NCI-H146 (cell line): ENCODE data around the gene RAB11FIP5.

Experiments
- DNase-seq: peaks from one replicate; lab custom pipeline; 2025; lab: John Stamatoyannopoulos, UW

RAB11FIP5 gene

GRCh38 chr2:73033142-73033765 lies 79.5 kb downstream of the RAB11FIP5 start:
- DNase-seq, result no peak

GRCh38 chr2:73032702-73033097 lies 80.0 kb downstream of the RAB11FIP5 start:
- no peak for DNase-seq

- no peak for DNase-seq
Observed at GRCh38 chr2:73031725-73032701, 80.7 kb downstream of the RAB11FIP5 start.

- no peak for DNase-seq
Observed at GRCh38 chr2:73031095-73031678, 81.6 kb downstream of the RAB11FIP5 start.

GRCh38 chr2:73028841-73029240 lies 83.9 kb downstream of the RAB11FIP5 start:
- DNase-seq, result no peak

DNA sequence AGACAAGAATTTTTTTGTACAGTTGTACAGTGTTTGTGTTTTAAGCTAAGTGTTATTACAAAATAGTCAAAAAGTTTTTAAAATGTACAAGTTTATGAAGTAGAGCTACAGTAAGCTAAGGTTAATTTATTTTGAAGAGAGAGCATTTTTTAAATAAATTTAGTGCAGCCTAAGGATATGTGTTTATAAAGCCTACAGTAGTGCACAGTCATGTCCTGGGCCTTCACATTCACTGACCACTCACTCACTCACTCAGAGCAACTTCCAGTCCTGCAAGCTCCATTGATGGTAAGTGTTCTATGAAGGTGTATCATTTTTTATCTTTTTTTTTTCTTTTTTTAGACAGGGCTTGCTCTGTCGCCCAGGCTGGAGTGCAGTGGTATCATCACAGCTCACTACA lies 85.4 kb downstream of the RAB11FIP5 start:
- DNase-seq, result no peak

DNA sequence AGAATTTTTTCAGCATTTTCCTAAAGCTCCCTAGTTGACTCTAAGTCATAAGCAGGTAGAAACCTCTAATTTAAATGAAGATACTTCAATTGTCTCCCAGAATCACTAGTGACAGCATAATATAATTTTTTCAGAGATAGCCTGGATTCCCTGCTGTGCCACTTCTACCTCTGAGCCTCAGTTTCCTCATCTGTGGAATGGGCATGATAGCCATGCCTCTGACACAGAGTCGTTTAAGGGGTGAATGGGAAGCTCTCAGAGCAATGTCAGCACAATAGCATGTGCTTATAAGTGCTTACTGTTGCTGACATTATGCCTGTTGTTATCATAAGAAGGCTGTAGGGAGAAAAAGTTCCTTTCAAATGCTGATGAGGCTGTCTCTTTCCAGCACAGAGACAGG lies 89.3 kb downstream of the RAB11FIP5 start:
- no peak for DNase-seq
